ENCODE measurements around the gene TMEM86B.

Gene TMEM86B

GRCh38 chr19:55224038-55224665, 4.4 kb downstream of the TMEM86B start:
- no peaks in the 10 kb centered on the region for H3K9me3 Mint-ChIP-seq
- H3K4me1 Mint-ChIP-seq: no peaks in the 10 kb centered on the region

DNA sequence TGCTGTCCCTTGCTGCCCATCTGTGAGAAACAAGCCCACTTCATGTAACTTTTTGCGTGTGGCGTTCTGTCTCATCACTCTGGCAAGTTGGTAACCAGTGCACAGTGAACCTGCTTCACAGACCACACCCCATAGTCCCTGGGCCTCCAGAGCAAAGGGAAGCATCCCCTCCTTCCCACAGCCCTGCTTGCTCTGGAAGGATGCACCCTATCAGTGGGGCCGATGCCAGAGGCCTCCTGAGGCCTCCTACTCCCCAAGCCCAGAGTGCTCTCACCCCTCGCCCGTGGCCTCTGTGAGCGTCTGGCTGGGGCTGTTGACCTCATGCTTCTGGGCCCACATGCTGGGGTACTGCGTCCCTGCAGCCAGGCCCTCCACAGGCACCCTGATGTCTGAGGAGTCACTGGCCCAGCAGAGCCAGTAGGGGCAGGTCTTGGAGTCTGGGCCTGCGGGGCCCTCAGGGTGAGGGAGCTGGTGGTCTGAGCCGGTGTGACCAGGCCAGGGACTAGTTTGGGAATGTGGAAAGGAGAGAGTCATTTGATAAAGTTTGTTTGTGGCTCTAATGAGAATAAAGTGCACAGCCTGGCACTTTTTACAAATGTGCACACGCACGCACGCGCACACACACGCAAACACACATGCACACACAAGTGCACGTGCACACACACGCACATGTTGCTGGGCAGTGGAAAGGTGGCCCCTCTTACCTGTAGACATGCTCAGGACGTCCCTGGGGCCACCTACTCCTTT, 5.1 kb downstream of the TMEM86B start:
- Mint-ChIP-seq H3K4me1 (no peaks in the 10 kb centered on the region), H3K9me3 (no peaks in the 10 kb centered on the region), H3K4me3 (no peak overlapping the region), H3K27me3 (ENCODE audit: low read depth) (no peaks in the 10 kb centered on the region), H3K36me3 (ENCODE audit: low read depth) (peaks cover 9% of the 10 kb centered on the region), H3K27ac (no peak overlapping the region)
- TF ChIP-seq, protein P1, sequence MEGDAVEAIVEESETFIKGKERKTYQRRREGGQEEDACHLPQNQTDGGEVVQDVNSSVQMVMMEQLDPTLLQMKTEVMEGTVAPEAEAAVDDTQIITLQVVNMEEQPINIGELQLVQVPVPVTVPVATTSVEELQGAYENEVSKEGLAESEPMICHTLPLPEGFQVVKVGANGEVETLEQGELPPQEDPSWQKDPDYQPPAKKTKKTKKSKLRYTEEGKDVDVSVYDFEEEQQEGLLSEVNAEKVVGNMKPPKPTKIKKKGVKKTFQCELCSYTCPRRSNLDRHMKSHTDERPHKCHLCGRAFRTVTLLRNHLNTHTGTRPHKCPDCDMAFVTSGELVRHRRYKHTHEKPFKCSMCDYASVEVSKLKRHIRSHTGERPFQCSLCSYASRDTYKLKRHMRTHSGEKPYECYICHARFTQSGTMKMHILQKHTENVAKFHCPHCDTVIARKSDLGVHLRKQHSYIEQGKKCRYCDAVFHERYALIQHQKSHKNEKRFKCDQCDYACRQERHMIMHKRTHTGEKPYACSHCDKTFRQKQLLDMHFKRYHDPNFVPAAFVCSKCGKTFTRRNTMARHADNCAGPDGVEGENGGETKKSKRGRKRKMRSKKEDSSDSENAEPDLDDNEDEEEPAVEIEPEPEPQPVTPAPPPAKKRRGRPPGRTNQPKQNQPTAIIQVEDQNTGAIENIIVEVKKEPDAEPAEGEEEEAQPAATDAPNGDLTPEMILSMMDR (IDR thresholded peaks at IDR 0.05; ENCODE audit: unreplicated experiment in 3 of 3): no peak

More at GRCh38 chr19:55224038-55224665, 4.4 kb downstream of the TMEM86B start:
- H3K27ac Mint-ChIP-seq: no peak overlapping the region
- H3K27me3 Mint-ChIP-seq (ENCODE audit: low read depth): no peaks in the 10 kb centered on the region
- TF ChIP-seq, protein P1 (IDR thresholded peaks at IDR 0.05; ENCODE audit: unreplicated experiment in 3 of 3): no peak
- no peak overlapping the region for H3K4me3 Mint-ChIP-seq
- peaks cover 9% of the 10 kb centered on the region for H3K36me3 Mint-ChIP-seq (ENCODE audit: low read depth)

- Mint-ChIP-seq H3K27ac (no peak overlapping the region), H3K9me3 (peaks cover 7% of the 10 kb centered on the region), H3K4me1 (peaks cover 10% of the 10 kb centered on the region), H3K27me3 (ENCODE audit: low read depth) (peaks cover 9% of the 10 kb centered on the region), H3K4me3 (no peak overlapping the region), H3K36me3 (ENCODE audit: low read depth) (peaks cover 3% of the 10 kb centered on the region)
- TF ChIP-seq, protein P1 (IDR thresholded peaks at IDR 0.05; ENCODE audit: unreplicated experiment in 3 of 3): no peak
These were observed 8.0 kb downstream of the TMEM86B start for GRCh38 chr19:55220525-55220924.

DNA sequence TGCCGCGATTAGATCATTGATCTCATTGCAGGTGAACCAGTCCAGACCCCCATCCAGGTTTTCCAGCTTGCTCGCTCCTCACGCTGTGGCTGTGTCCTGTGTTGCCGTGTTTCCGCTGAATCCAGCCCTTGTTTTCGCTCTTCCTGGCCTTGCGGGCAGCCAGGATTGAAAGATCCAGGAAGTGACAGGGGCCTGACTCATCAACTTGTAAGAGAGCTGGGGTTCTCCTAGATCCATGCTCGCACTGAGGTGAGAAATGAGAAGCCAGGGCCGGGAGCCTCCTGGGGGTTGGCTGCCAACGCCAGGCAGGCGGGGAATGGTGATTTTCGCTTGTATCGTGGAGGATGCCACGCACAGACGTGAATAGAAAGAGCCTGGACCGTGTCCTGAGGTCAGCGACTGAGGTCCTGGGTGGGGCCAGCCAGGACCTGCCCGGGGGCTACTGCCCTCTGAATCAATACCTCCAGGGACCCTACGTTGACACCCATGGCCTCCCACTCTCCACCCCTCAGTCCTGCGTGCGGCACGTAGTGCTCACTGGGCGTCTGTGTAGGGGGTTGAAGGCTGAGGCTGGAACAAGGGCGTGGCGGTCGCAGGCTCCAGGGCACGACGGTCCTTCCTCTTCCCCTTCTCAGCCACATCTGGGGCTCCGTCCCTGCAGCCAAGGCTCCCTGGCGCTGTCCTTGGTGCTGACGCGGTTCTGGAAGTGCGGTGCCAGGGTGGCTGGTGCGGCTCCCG, 11.9 kb downstream of the TMEM86B start:
- Mint-ChIP-seq H3K9me3 (peaks cover 13% of the 10 kb centered on the region), H3K4me3 (peak overlapping the region; percentile 80 to 81 (median 81)), H3K27me3 (ENCODE audit: low read depth) (peaks cover 9% of the 10 kb centered on the region), H3K4me1 (peaks cover 10% of the 10 kb centered on the region), H3K36me3 (ENCODE audit: low read depth) (peaks cover 3% of the 10 kb centered on the region), H3K27ac (peak overlapping the region in 1 of 3 experiments; percentile 54)
- TF ChIP-seq, protein P1 (IDR thresholded peaks at IDR 0.05; ENCODE audit: unreplicated experiment in 3 of 3): no peak

GRCh38 chr19:55213547-55213946, 15.0 kb downstream of the TMEM86B start:
- H3K4me3 Mint-ChIP-seq: no peak overlapping the region
- H3K4me1 Mint-ChIP-seq: peaks cover 10% of the 10 kb centered on the region
- peaks cover 13% of the 10 kb centered on the region for H3K9me3 Mint-ChIP-seq
- H3K27ac Mint-ChIP-seq: no peak overlapping the region
- H3K36me3 Mint-ChIP-seq (ENCODE audit: low read depth): no peaks in the 10 kb centered on the region
- peaks cover 14% of the 10 kb centered on the region for H3K27me3 Mint-ChIP-seq (ENCODE audit: low read depth)
- TF ChIP-seq, protein P1 (IDR thresholded peaks at IDR 0.05; ENCODE audit: unreplicated experiment in 3 of 3): no peak
